Coronary artery (tissue), 2 donors: ENCODE data around the gene DPYSL5.
"Not testable (repeated sequence)": the region's sequence is repeated elsewhere in the genome, so short reads cannot be mapped to it uniquely, and the experiment has no call there.

Experiments
- DNase-seq: peaks from one replicate; pipeline ENCODE4 v3.0.0-alpha.2; 2017; ENCODE audit warnings: low spot score
- H3K27ac ChIP-seq, 2 donors: fragments of 200-600 bp; sonication (generic); one replicate each; pipeline ENCODE4 v1.5.1; 2016 to 2019
- H3K4me3 ChIP-seq: fragments of 200-600 bp; sonication (generic); 2 replicates; pipeline ENCODE4 v1.5.1; 2016; ENCODE audit warnings: mild to moderate bottlenecking, moderate library complexity
- CTCF ChIP-seq: fragments of 200-600 bp; sonication (generic); IDR thresholded peaks from one replicate; pipeline ENCODE4 v1.5.1; 2019; ENCODE audit warnings: antibody characterized with exemption

The DPYSL5 gene

GRCh38 chr2:26917135-26917836 is 69.4 kb downstream of the DPYSL5 start:
- H3K27ac ChIP-seq = no peak overlapping the region
- TF ChIP-seq CTCF = no peak
- no peak overlapping the region for H3K4me3 ChIP-seq
- no peak for DNase-seq

DNA sequence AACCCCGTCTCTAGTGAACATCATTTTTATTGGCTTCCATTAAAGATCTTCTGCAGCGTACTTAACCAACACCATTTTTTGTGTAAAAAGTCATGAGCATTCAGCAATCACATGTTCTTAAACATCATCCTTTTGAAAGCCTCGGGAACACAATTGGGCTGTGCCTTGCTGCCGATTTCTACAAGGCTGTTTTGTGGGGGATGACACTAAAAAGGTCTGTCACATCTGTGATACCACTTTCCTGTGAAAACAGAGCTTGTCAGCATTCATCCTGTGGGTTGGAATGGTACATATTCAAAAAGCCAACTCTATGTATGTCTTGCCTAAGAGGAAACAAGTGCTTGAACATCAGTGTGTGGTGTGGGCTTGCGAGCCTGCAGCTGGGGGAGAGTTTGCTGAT is 73.4 kb downstream of the DPYSL5 start:
- H3K27ac ChIP-seq = no peak overlapping the region
- DNase-seq = no peak

DNA sequence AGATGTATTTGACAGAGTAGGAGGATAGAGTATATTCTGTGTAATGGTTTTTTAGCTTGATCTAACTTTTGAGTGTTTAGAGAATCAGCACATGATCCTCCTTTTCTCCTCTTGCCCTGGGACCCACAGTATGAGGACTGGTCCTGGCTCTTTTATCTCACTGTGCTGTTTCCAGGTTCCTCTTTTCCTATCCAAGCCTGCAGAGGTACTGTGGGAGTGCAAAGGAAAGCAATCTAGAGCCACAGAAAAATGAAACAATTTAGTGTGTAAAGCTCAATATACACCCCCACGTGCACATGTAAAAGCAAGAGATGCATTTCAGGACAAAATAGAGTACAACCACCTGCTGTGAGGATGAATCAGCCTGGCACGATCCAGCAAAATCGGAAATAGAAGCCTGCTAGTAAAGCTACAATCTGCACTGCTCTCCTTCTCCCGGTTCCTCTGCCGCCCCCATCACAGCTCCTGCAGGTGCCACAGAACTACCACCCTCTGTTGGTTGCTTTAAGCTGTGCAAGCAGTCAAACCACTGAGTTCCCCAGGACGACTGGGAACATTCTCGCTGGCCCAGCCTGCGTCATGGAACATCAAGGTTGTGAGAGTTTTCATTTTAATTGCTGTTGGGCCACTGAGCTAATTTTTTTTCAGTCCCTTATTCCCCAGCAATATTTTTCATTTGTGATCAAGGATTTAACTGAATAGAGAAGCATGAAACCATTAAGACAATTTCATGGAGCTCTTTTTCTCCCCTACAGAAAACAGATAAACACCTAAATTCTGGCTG is 74.7 kb downstream of the DPYSL5 start:
- DNase-seq = no peak
- no peak overlapping the region for H3K27ac ChIP-seq
- H3K4me3 ChIP-seq = no peak overlapping the region
- TF ChIP-seq CTCF = no peak

More for the DNA sequence above, 73.4 kb downstream of the DPYSL5 start:
- TF ChIP-seq CTCF = no peak
- H3K4me3 ChIP-seq = no peak overlapping the region

DNA sequence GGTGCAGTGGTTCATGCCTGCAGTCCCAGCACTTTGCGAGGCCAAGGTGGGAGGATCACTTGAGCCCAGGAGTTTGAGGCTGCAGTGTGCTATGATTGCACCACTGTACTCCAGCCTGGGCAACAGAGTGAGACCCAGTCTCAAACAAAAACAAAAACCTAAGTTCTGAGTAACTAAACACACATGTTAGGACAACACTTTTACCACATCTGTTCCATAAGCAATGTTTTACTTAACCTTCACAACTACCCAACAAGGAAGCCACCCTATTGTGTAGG is 75.2 kb downstream of the DPYSL5 start:
- H3K27ac ChIP-seq = not testable (repeated sequence)

DNA sequence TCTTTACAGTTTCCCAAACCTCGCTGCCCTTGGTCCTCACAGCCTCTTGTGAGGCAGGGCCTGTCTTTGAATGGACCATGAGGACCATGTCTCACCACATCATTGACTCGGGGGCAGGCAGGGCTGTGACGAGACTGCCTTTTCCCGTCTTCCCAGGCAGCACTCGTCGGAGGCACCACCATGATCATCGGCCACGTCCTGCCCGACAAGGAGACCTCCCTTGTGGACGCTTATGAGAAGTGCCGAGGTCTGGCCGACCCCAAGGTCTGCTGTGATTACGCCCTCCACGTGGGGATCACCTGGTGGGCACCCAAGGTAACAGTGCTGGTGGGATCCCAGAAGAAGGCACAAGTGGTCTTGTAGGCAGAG is 76.8 kb downstream of the DPYSL5 start:
- no peak for TF ChIP-seq CTCF
- no peak overlapping the region for H3K27ac ChIP-seq
- no peak overlapping the region for H3K4me3 ChIP-seq
- DNase-seq = no peak

More for the DNA sequence above, 75.2 kb downstream of the DPYSL5 start:
- DNase-seq, H3K4me3 ChIP-seq: not testable (repeated sequence)

- Histone ChIP-seq H3K4me3 (no peak overlapping the region), H3K27ac (no peak overlapping the region)
- no peak for DNase-seq
- TF ChIP-seq CTCF = no peak
These were observed 77.3 kb downstream of the DPYSL5 start for GRCh38 chr2:26925100-26925791.

GRCh38 chr2:26927221-26927620 is 79.3 kb downstream of the DPYSL5 start:
- Histone ChIP-seq H3K27ac (no peak overlapping the region), H3K4me3 (no peak overlapping the region)
- TF ChIP-seq CTCF = no peak
- no peak for DNase-seq
